Thoracic aorta (tissue), 2 donors: ENCODE data around the gene C2CD3. TPM values are rescaled to one million over a fixed set of nuclear protein-coding genes. Genes with fewer than 3 reads are reported as not detected.

Experiments
- ATAC-seq: fragments of 150-250 bp; one replicate; pipeline ENCODE4 v1.8.0; 2017; ENCODE audit warnings: low read depth; ENCODE audit not compliant: insufficient number of reproducible peaks, low FRiP score
- DNase-seq: peaks from one replicate; pipeline ENCODE4 v3.0.0-alpha.2; 2020; ENCODE audit warnings: low spot score
- H3K27ac ChIP-seq, 2 donors: fragments of 200-600 bp; sonication (generic); 1 replicate in 1 of 2; 2 replicates in 1 of 2; pipeline ENCODE4 v1.5.1; 2016; ENCODE audit warnings: mild to moderate bottlenecking in 2 of 2, moderate library complexity in 2 of 2
- H3K27me3 ChIP-seq: fragments of 200-600 bp; sonication (generic); replicated peaks from 2 replicates; pipeline ENCODE4 v1.6.0; 2016; ENCODE audit warnings: mild to moderate bottlenecking; ENCODE audit not compliant: insufficient read depth
- H3K36me3 ChIP-seq: fragments of 200-600 bp; sonication (generic); one replicate; pipeline ENCODE4 v1.5.1; 2016
- H3K4me1 ChIP-seq, 2 donors: fragments of 200-600 bp; sonication (generic); 1 replicate in 1 of 2; 2 replicates in 1 of 2; pipeline versions ENCODE4 v1.5.1 to v1.6.0; 2016; ENCODE audit warnings: low read depth in 2 of 2, mild to moderate bottlenecking in 1 of 2; ENCODE audit not compliant: control insufficient read depth in 1 of 2
- H3K4me3 ChIP-seq: fragments of 200-600 bp; sonication (generic); 2 replicates; pipeline ENCODE4 v1.5.1; 2016; ENCODE audit warnings: mild to moderate bottlenecking
- H3K9me3 ChIP-seq: fragments of 200-600 bp; sonication (generic); 2 replicates; pipeline ENCODE4 v1.5.1; 2016
- CTCF ChIP-seq: fragments of 200-600 bp; sonication (generic); IDR thresholded peaks from one replicate; pipeline ENCODE4 v1.5.1; 2019; ENCODE audit warnings: antibody characterized with exemption
- total RNA-seq, 2 donors: library from RNA; depleted of rRNA; stranded (reverse); fragments of >200 nt; gene quantifications; one replicate each; pipeline versions ENCODE4 v1.1.0 to v1.2.3, GENCODE V29; 2016

The C2CD3 gene
- total RNA-seq, 2 donors from 2014 or later = 23.7 to 30.6 TPM

GRCh38 chr11:73980001-73980961, 190.5 kb downstream of the C2CD3 start:
- Histone ChIP-seq H3K9me3 (no peaks in the 10 kb centered on the region), H3K4me3 (no peak overlapping the region), H3K27ac (peak overlapping the region in 1 of 2 donors; percentile 4), H3K36me3 (peaks cover 13% of the 10 kb centered on the region), H3K4me1 (peaks cover 11 to 13% of the 10 kb centered on the region in 2 donors), H3K27me3 (no peaks in the 10 kb centered on the region)
- DNase-seq (no peak), ATAC-seq (no peak)
- no peak for TF ChIP-seq CTCF

GRCh38 chr11:73978576-73979086, 192.2 kb downstream of the C2CD3 start:
- no peaks in the 10 kb centered on the region for H3K9me3 ChIP-seq
- ATAC-seq = no peak
- TF ChIP-seq CTCF = no peak
- no peak overlapping the region for H3K4me3 ChIP-seq
- no peak for DNase-seq
- no peaks in the 10 kb centered on the region for H3K27me3 ChIP-seq
- H3K4me1 ChIP-seq = peaks cover under 1 to 3% of the 10 kb centered on the region in 2 donors
- no peak overlapping the region for H3K27ac ChIP-seq
- peaks cover 16% of the 10 kb centered on the region for H3K36me3 ChIP-seq

DNA sequence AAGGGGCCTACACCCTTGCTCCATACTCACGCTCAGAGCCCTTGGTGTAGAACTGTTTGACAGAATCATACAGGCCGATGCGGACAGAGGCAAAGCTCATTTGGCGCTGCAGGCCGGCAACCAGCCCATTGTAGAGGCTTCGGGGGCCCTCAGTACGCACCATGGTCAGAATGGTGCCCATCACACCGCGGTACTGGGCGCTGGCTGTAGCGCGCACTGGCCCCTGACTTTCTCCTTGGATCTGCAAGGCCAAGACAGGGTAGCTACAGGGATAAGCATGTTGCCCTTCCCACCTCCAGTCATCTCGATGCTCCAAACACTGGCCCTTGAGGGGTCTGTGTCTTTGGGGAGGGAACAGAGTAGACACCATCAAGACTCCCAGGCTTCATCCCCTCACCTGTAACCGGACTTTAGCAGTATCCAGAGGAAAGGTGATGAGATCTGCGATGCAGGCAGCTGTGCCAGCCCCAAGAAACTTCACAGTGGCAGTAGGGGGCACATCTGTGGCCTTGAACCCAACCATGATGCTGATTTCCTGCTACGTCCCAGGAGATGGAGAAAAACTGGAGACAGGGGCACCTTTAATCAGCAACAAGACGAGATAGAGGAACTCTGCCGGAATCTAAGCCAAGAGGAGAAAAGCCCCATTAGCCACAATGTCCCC, 192.8 kb downstream of the C2CD3 start:
- H3K4me3 ChIP-seq = no peak overlapping the region
- no peaks in the 10 kb centered on the region for H3K9me3 ChIP-seq
- no peak for TF ChIP-seq CTCF
- H3K27ac ChIP-seq = no peak overlapping the region
- peaks cover 16% of the 10 kb centered on the region for H3K36me3 ChIP-seq
- H3K27me3 ChIP-seq = no peaks in the 10 kb centered on the region
- ATAC-seq (no peak), DNase-seq (no peak)
- peaks cover 0 to 2% of the 10 kb centered on the region in 2 donors for H3K4me1 ChIP-seq

DNA sequence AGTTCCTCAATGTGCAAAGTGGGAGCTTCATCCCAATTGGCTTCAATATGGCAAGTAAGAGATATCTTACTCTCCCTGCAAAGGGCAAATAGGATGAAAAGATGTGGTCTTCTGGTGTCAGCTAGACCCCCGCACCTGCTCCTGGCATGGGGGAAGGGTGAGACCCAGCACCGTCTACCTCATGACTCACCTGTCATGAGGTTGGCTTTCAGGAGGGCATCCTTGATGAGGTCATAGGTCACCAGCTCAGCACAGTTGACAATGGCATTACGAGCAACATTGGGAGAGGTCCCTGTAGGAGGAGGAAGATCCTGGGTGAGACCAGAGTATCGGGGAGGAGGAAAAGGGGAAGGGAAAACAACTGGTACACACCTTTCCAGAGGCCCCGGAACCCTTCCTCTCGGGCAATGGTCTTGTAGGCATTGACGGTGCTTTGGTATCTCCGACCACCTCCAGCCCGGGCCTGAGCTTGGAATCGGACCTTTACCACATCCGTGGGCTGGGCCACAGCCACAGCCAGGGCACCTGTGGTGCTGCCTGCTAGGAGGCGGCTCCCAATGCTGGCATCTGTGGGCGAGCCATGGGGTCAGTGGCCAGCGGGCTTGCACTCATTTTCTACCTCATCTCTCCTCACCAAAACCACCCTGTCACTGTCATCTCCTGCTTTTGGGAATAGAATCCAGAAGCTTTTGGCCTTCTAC, 194.2 kb downstream of the C2CD3 start:
- Histone ChIP-seq H3K4me3 (no peak overlapping the region), H3K9me3 (no peaks in the 10 kb centered on the region), H3K36me3 (peaks cover 16% of the 10 kb centered on the region), H3K27me3 (no peaks in the 10 kb centered on the region), H3K4me1 (peaks cover 0 to 2% of the 10 kb centered on the region in 2 donors), H3K27ac (no peak overlapping the region)
- no peak for DNase-seq
- no peak for TF ChIP-seq CTCF
- ATAC-seq = no peak

DNA sequence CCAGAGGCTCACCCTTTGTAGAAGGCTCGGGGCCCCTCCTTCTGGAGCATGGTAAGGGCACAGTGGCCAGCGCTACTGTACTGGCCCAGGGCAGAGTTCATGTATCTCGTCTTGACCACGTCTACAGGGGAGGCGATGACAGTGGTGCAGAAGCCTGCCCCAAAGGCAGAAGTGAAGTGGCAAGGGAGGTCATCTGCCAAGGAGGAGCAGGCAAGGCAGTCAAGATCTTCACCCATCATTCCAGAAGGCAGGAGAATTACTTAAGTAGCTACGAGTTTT, 195.4 kb downstream of the C2CD3 start:
- no peak for ATAC-seq
- H3K4me3 ChIP-seq = no peak overlapping the region
- H3K9me3 ChIP-seq = no peaks in the 10 kb centered on the region
- H3K27me3 ChIP-seq = no peaks in the 10 kb centered on the region
- no peak for DNase-seq
- TF ChIP-seq CTCF = no peak
- H3K4me1 ChIP-seq = no peaks in the 10 kb centered on the region
- no peak overlapping the region for H3K27ac ChIP-seq
- H3K36me3 ChIP-seq = peaks cover 16% of the 10 kb centered on the region
